Measurements from ENCODE around the gene CYBC1. TPM values are rescaled to one million over a fixed set of nuclear protein-coding genes. Genes with fewer than 3 reads are reported as not detected.

Gene CYBC1
- polyA plus RNA-seq, 1 experiment: 118 TPM

DNA sequence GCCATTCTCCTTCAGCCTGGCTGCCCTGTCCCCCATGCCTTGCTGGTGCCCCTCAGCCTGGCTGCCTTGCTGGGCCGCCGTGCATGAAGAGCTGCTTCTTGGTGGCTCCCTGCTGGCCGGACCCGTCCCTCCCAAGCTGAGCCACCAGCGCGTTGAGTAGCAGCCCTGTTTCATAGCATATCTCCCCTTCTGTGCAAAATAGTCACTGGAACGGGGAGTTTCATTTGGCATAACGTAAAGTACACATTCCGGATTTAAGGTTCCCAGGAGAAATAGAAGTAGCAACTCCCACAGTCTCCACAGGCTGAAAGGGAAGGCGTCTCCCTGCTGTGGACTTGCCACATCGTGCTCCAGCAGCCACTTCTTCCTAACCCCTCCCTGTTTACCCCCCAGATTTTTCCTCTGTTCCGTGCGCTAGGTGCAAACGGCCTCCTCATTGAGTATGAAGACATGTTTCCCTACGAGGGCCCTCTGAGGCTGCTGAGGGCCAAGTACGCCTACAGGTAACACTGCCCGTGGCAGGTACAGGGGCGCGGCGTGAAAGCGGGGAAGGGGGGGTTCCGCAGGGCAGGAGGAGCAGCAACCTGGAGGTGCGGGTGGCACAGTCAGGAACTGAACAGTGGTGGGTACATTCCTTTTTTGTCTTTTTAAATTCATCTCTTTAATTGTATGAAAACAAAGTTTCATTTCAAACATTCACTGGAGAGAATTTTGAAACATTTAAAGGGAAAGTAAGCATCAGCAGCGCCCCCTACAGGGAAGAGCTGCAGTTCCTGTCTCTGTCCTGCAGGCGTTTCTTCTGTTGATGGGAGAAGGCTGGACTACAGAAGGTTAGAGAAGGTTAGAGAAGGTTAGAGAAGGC, 26.3 kb downstream of the CYBC1 start:
- CTCF ChIA-PET: interaction anchor here (0.9 to 2.7 kb wide), 6 partner anchors 12 to 130 kb away, joined by 3 to 9 read pairs (median 3); no protein-coding TSS in a partner anchor
- Histone ChIP-seq H3K27me3 (ENCODE audit: control insufficient read depth, insufficient read depth, low read length) (no peaks in the 10 kb centered on the region), H3K36me3 (ENCODE audit: control insufficient read depth, insufficient read depth, low read length) (peaks cover 3% of the 10 kb centered on the region; the same call in 1 of the 2 replicates), H3K4me3 (ENCODE audit: low read depth, low read length) (no peak overlapping the region)
- TF ChIP-seq, protein P1, sequence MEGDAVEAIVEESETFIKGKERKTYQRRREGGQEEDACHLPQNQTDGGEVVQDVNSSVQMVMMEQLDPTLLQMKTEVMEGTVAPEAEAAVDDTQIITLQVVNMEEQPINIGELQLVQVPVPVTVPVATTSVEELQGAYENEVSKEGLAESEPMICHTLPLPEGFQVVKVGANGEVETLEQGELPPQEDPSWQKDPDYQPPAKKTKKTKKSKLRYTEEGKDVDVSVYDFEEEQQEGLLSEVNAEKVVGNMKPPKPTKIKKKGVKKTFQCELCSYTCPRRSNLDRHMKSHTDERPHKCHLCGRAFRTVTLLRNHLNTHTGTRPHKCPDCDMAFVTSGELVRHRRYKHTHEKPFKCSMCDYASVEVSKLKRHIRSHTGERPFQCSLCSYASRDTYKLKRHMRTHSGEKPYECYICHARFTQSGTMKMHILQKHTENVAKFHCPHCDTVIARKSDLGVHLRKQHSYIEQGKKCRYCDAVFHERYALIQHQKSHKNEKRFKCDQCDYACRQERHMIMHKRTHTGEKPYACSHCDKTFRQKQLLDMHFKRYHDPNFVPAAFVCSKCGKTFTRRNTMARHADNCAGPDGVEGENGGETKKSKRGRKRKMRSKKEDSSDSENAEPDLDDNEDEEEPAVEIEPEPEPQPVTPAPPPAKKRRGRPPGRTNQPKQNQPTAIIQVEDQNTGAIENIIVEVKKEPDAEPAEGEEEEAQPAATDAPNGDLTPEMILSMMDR (IDR thresholded peaks at IDR 0.05; ENCODE audit: insufficient read depth, low read depth, low read length): peak; percentile 73
- POLR2A ChIA-PET: no interaction called here
- DNase-seq (ENCODE audit: low read depth): no peak

DNA sequence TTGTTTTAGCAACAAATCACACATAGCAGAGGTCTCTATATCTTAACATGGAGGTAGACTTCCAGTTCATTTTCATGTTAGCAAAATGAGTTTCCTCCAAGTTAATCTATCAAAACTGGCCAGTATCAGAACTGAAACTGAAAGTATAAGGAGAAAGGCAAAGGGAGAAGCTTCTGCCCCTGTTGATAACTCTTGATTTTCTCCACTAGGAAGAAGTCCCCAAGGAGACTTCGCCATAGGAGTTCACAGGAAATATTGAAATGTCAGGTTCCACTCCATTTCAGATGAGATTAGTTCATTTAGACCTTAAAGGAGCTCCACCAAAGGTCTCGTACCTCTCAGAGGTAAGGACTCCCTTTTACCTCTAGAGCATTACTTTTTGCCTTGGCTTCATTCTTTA, 31.0 kb downstream of the CYBC1 start:
- H3K4me3 ChIP-seq (ENCODE audit: low read depth, low read length): no peak overlapping the region; the same call in 1 of the 2 replicates
- ChIA-PET POLR2A (no interaction called here), CTCF (interaction anchor here (0.7 to 1.5 kb wide), 5 partner anchors 9 to 119 kb away, joined by 3 to 4 read pairs (median 3); no protein-coding TSS in a partner anchor)
- TF ChIP-seq, protein P1 (IDR thresholded peaks at IDR 0.05; ENCODE audit: insufficient read depth, low read depth, low read length): no peak
- H3K27me3 ChIP-seq (ENCODE audit: control insufficient read depth, insufficient read depth, low read length): no peaks in the 10 kb centered on the region
- no peak for DNase-seq (ENCODE audit: low read depth)
- H3K36me3 ChIP-seq (ENCODE audit: control insufficient read depth, insufficient read depth, low read length): peaks cover 3% of the 10 kb centered on the region; the same call in 1 of the 2 replicates

DNA sequence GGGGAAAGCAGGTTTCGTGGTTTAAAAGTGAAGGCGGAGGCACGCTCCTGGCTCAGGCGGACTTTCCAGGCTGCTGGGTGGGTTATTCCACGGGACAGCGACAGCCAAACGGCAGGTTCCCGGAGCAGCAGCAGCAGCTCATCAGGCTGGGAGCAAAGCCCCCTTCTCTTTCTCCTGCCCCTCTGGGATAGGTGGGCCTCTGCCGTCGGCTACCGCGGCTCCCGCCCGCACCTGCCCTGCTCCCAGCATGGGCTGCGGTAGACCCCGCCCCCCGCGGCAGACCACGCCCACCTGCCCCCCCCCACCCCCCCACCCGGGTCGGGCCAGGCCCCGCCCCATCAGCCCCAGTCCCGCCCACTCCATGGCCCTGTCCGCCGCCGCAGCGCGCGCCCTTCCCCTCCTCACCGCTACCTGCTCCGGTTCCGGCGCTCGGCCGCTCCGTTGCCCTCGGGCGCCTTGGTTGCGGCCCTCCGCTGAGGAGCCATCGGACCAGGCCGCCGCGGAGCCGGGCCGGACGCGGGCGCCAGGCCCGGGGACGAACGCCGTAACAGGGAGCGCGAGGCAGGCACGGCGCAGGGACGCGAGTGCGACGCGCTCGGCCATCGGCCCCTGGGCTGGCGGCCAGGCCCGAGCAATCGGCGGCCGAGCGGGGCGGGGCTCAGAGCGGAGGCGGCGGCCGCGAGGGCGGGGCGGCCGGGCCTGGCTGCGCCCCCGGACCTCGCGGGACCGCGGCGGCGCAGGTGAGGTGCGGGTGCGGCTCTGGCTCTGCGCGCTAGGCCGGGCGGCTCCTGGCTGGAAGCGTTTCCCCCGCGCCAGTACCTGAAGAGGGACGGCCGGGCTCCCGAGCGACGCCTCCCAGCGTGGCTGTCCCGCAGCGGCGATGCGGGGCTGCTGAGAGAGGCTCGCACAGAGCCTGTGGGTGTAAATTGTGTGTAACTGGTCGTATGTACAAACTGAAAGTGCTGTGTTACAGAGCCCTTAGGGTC, 32.3 kb downstream of the CYBC1 start, which contains the start of the genes HEXD and OGFOD3:
Gene HEXD (plus strand): TSS at position 347 of the 986 bp plus-strand sequence. CDS start 1,453 bp downstream, outside the sequence.
Gene OGFOD3 (minus strand): TSS at position 586 of the 986 bp plus-strand sequence. CDS start 101 bp downstream, at position 485.
- H3K4me3 ChIP-seq (ENCODE audit: low read depth, low read length): peak within 1 kb of the TSS; percentile 88
- no peaks in the 10 kb centered on the region for H3K27me3 ChIP-seq (ENCODE audit: control insufficient read depth, insufficient read depth, low read length)
- ChIA-PET CTCF (interaction anchor here (1.0 to 2.4 kb wide), 5 partner anchors 10 to 118 kb away, joined by 3 to 11 read pairs (median 3); no protein-coding TSS in a partner anchor), POLR2A (no interaction called here)
- peaks cover 3% of the 10 kb centered on the region; the same call in 1 of the 2 replicates for H3K36me3 ChIP-seq (ENCODE audit: control insufficient read depth, insufficient read depth, low read length)
- DNase-seq (ENCODE audit: low read depth): no peak
- TF ChIP-seq, protein P1 (IDR thresholded peaks at IDR 0.05; ENCODE audit: insufficient read depth, low read depth, low read length): no peak

DNA sequence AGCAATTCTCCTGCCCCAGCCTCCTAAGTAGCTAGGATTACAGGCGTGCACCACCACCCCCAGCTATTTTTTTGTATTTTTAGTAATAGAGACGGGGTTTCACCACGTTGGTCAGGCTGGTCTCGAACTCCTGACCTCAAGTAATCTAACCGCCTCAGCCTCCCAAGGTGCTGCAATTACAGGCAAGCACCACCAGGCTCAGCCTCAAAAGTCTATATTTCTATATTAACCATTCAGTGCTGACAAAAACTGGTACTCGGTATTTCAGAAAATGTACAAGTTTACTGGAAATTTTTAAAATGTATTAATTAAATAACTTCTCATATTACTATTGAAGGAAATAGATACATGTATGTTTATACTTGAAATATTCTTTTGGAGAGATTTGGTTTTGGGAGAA, 33.8 kb downstream of the CYBC1 start:
- ChIA-PET POLR2A (no interaction called here), CTCF (interaction anchor here (0.8 to 2.4 kb wide), 5 partner anchors 9 to 386 kb away, joined by 3 to 11 read pairs (median 4); no protein-coding TSS in a partner anchor)
- Histone ChIP-seq H3K36me3 (ENCODE audit: control insufficient read depth, insufficient read depth, low read length) (peaks cover 3% of the 10 kb centered on the region; the same call in 1 of the 2 replicates), H3K27me3 (ENCODE audit: control insufficient read depth, insufficient read depth, low read length) (no peaks in the 10 kb centered on the region), H3K4me3 (ENCODE audit: low read depth, low read length) (no peak overlapping the region)
- TF ChIP-seq, protein P1 (IDR thresholded peaks at IDR 0.05; ENCODE audit: insufficient read depth, low read depth, low read length): no peak
- DNase-seq (ENCODE audit: low read depth): no peak

Data from BJ (cell line).